Glomerular endothelial cell (primary cell): ENCODE measurements around the gene RBM33. TPM values are rescaled to one million over a fixed set of nuclear protein-coding genes. Genes with fewer than 3 reads are reported as not detected.

Source experiments
- DNase-seq: peaks from one replicate; pipeline ENCODE4 v3.0.0-alpha.2; 2011; ENCODE audit warnings: low read depth, low spot score; ENCODE audit errors: extremely low read depth
- total RNA-seq: library from RNA; depleted of rRNA; stranded (reverse); fragments of >200 nt; gene quantifications from 2 replicates; pipeline ENCODE4 v1.2.3, GENCODE V29; 2015

Gene RBM33
- total RNA-seq, 1 donor from 2014 or later, result 34.6 TPM

GRCh38 chr7:155762655-155763054, 118.2 kb downstream of the RBM33 start:
- DNase-seq, result no peak

GRCh38 chr7:155763122-155763521, 118.7 kb downstream of the RBM33 start:
- DNase-seq, result no peak

- peak; percentile 73 for DNase-seq
Measured at GRCh38 chr7:155763691-155764437, 119.4 kb downstream of the RBM33 start.

GRCh38 chr7:155764438-155764793, 120.0 kb downstream of the RBM33 start:
- DNase-seq, result no peak

GRCh38 chr7:155765458-155765857, 121.0 kb downstream of the RBM33 start:
- no peak for DNase-seq

- DNase-seq, result no peak
Measured at GRCh38 chr7:155766386-155766785, 121.9 kb downstream of the RBM33 start.

- DNase-seq, result no peak
Measured at GRCh38 chr7:155766966-155767916, 122.8 kb downstream of the RBM33 start.

- no peak for DNase-seq
Measured at GRCh38 chr7:155769701-155770100, 125.2 kb downstream of the RBM33 start.

- no peak for DNase-seq
Measured at GRCh38 chr7:155770241-155770640, 125.8 kb downstream of the RBM33 start.

- no peak for DNase-seq
Measured at GRCh38 chr7:155773531-155773930, 129.1 kb downstream of the RBM33 start.

GRCh38 chr7:155774947-155775346, 130.5 kb downstream of the RBM33 start:
- DNase-seq, result no peak

GRCh38 chr7:155775691-155776090, 131.2 kb downstream of the RBM33 start:
- DNase-seq, result no peak

GRCh38 chr7:155776606-155777005, 132.1 kb downstream of the RBM33 start:
- no peak for DNase-seq

GRCh38 chr7:155778349-155778748, 133.9 kb downstream of the RBM33 start:
- DNase-seq, result no peak

- no peak for DNase-seq
Measured at GRCh38 chr7:155780884-155781283, 136.4 kb downstream of the RBM33 start.

- no peak for DNase-seq
Measured at GRCh38 chr7:155781433-155781832, 137.0 kb downstream of the RBM33 start.

- DNase-seq, result no peak
Measured at GRCh38 chr7:155782466-155782865, 138.0 kb downstream of the RBM33 start.

- DNase-seq, result peak; percentile 47
Measured at GRCh38 chr7:155785536-155785935, 141.1 kb downstream of the RBM33 start.

GRCh38 chr7:155786491-155786890, 142.0 kb downstream of the RBM33 start:
- no peak for DNase-seq

GRCh38 chr7:155787171-155787851, 142.8 kb downstream of the RBM33 start:
- DNase-seq, result no peak

GRCh38 chr7:155788616-155789000, 144.1 kb downstream of the RBM33 start:
- DNase-seq, result no peak
